Fibroblast of mammary gland (primary cell): ENCODE data around the gene NKX6-2.
"Not testable (repeated sequence)": the region's sequence is repeated elsewhere in the genome, so short reads cannot be mapped to it uniquely, and the experiment has no call there.

Experiments used
- DNase-seq: peaks from one replicate; pipeline ENCODE4 v3.0.0-alpha.2; 2010; ENCODE audit warnings: low read depth
- H3K4me3 ChIP-seq: 2 replicates; pipeline ENCODE4 v1.5.1; 2011; ENCODE audit warnings: low read depth, mild to moderate bottlenecking, low read length, moderate library complexity; ENCODE audit not compliant: control insufficient read depth
- CTCF ChIP-seq: conservative IDR thresholded peaks from 2 replicates; pipeline ENCODE4 v1.5.1; 2011; ENCODE audit warnings: low read depth, low read length, inconsistent platforms; ENCODE audit not compliant: control insufficient read depth, insufficient read depth

The NKX6-2 gene

GRCh38 chr10:132803416-132804210 lies 17.7 kb upstream of the NKX6-2 start:
- DNase-seq, result no peak
- TF ChIP-seq CTCF, result no peak
- H3K4me3 ChIP-seq, result no peak overlapping the region

GRCh38 chr10:132802694-132803320 lies 16.9 kb upstream of the NKX6-2 start:
- DNase-seq, result no peak
- no peak overlapping the region for H3K4me3 ChIP-seq
- no peak for TF ChIP-seq CTCF

GRCh38 chr10:132802048-132802447 lies 16.1 kb upstream of the NKX6-2 start:
- DNase-seq, result no peak
- no peak for TF ChIP-seq CTCF
- no peak overlapping the region for H3K4me3 ChIP-seq

GRCh38 chr10:132799865-132800264 lies 13.9 kb upstream of the NKX6-2 start:
- no peak for DNase-seq
- no peak overlapping the region for H3K4me3 ChIP-seq
- TF ChIP-seq CTCF, result no peak

- TF ChIP-seq CTCF, result no peak
- H3K4me3 ChIP-seq, result no peak overlapping the region
- no peak for DNase-seq
These were observed 12.9 kb upstream of the NKX6-2 start for GRCh38 chr10:132798876-132799275.

GRCh38 chr10:132798403-132798802 lies 12.5 kb upstream of the NKX6-2 start:
- DNase-seq, result no peak
- H3K4me3 ChIP-seq, result no peak overlapping the region
- no peak for TF ChIP-seq CTCF

GRCh38 chr10:132797986-132798385 lies 12.0 kb upstream of the NKX6-2 start:
- H3K4me3 ChIP-seq, DNase-seq: not testable (repeated sequence)
